Vagina (tissue), 2 donors: ENCODE measurements around the gene NUP98. TPM values are rescaled to one million over a fixed set of nuclear protein-coding genes. Genes with fewer than 3 reads are reported as not detected.

ENCODE experiments used
- DNase-seq, 2 donors: peaks; one replicate each; pipeline ENCODE4 v3.0.0-alpha.2; 2017; ENCODE audit errors: extremely low spot score in 2 of 2
- H3K27ac ChIP-seq: fragments of 200-600 bp; sonication (generic); one replicate; pipeline ENCODE4 v1.5.1; 2019
- H3K27me3 ChIP-seq: fragments of 200-600 bp; sonication (generic); one replicate; pipeline ENCODE4 v1.5.1; 2019
- H3K36me3 ChIP-seq, 2 donors: fragments of 200-600 bp; sonication (generic); one replicate each; pipeline ENCODE4 v1.5.1; 2017 to 2019
- H3K4me1 ChIP-seq: fragments of 200-600 bp; sonication (generic); one replicate; pipeline ENCODE4 v1.5.1; 2019
- H3K4me3 ChIP-seq, 2 donors: fragments of 200-600 bp; sonication (generic); 1 replicate in 1 of 2; 2 replicates in 1 of 2; pipeline ENCODE4 v1.5.1; 2016 to 2019
- H3K9me3 ChIP-seq: fragments of 200-600 bp; sonication (generic); one replicate; pipeline ENCODE4 v1.5.1; 2019
- POLR2A ChIP-seq, 2 donors: fragments of 450-650 bp; IDR thresholded peaks; one replicate each; pipeline ENCODE4 v1.6.1; 2017; ENCODE audit warnings: antibody characterized with exemption in 2 of 2, mild to moderate bottlenecking in 2 of 2, moderate library complexity in 2 of 2
- POLR2AphosphoS5 ChIP-seq, 2 donors: sonication (generic); formaldehyde crosslinking; IDR thresholded peaks; one replicate each; pipeline ENCODE4 v1.9.0; 2017; ENCODE audit warnings: antibody characterized with exemption in 2 of 2, mild to moderate bottlenecking in 2 of 2, low read depth in 1 of 2; ENCODE audit not compliant: insufficient read depth in 1 of 2
- intact Hi-C: fragments of 100-400 bp; cut with DNase I; formaldehyde crosslinking; loops from one replicate; pipeline ENCODE4 v1.15.1; 2023
- total RNA-seq: library from RNA; depleted of rRNA; stranded (reverse); fragments of >200 nt; gene quantifications from one replicate; pipeline ENCODE4 v1.2.3, GENCODE V29; 2016
- TF ChIP-seq, protein P1 (sequence below), 3 experiments: fragments of 450-650 bp in 2 of 3; fragments of 200-600 bp in 1 of 3; sonication (generic) in 1 of 3; IDR thresholded peaks; one replicate each; pipeline ENCODE4 v1.5.1; 2017 to 2019; ENCODE audit warnings: antibody characterized with exemption in 3 of 3, mild to moderate bottlenecking in 2 of 3, moderate library complexity in 2 of 3

Gene NUP98
- total RNA-seq, 1 donor from 2014 or later, result 110 TPM

- DNase-seq, result no peak
- intact Hi-C loops, result no loop called here
- no peaks in the 10 kb centered on the region for H3K27me3 ChIP-seq
- H3K4me3 ChIP-seq, result no peak overlapping the region
- peaks cover 3 to 84% of the 10 kb centered on the region in 2 donors for H3K36me3 ChIP-seq
- TF ChIP-seq POLR2A (IDR thresholded peaks at IDR 0.05) (no peak), POLR2AphosphoS5 (IDR thresholded peaks at IDR 0.05; ENCODE audit: insufficient read depth in 1 of 2, low read depth in 1 of 2) (no peak)
- TF ChIP-seq, protein P1, sequence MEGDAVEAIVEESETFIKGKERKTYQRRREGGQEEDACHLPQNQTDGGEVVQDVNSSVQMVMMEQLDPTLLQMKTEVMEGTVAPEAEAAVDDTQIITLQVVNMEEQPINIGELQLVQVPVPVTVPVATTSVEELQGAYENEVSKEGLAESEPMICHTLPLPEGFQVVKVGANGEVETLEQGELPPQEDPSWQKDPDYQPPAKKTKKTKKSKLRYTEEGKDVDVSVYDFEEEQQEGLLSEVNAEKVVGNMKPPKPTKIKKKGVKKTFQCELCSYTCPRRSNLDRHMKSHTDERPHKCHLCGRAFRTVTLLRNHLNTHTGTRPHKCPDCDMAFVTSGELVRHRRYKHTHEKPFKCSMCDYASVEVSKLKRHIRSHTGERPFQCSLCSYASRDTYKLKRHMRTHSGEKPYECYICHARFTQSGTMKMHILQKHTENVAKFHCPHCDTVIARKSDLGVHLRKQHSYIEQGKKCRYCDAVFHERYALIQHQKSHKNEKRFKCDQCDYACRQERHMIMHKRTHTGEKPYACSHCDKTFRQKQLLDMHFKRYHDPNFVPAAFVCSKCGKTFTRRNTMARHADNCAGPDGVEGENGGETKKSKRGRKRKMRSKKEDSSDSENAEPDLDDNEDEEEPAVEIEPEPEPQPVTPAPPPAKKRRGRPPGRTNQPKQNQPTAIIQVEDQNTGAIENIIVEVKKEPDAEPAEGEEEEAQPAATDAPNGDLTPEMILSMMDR (IDR thresholded peaks at IDR 0.05), result no peak
- no peaks in the 10 kb centered on the region for H3K4me1 ChIP-seq
- no peak overlapping the region for H3K27ac ChIP-seq
- H3K9me3 ChIP-seq, result no peaks in the 10 kb centered on the region
Observed at GRCh38 chr11:3764266-3764665, 33.1 kb downstream of the NUP98 start.

DNA sequence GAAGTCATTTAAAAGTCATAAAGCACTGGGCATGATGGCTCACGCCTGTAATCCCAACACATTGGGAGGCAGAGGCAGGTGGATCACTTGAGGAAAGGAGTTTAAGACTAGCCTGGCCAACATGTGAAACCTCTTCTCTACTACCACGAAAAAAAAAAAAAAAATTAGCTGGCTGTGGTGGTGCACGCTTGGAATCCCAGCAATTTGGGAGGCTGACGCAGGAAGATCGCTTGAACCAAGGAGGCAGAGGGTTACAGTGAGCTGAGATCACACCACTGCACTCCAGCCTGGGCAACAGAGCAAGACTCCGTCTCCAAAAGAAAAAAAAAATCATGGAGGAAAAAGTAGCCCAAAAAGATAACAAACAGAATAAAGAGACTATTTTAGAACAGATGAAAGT lies 42.2 kb downstream of the NUP98 start:
- H3K4me3 ChIP-seq, result no peak overlapping the region
- no peak for DNase-seq
- H3K4me1 ChIP-seq, result no peaks in the 10 kb centered on the region
- no peaks in the 10 kb centered on the region for H3K27me3 ChIP-seq
- H3K36me3 ChIP-seq, result peaks cover 0 to 57% of the 10 kb centered on the region in 2 donors
- intact Hi-C loops, result no loop called here
- H3K9me3 ChIP-seq, result no peaks in the 10 kb centered on the region
- TF ChIP-seq, protein P1 (IDR thresholded peaks at IDR 0.05), result no peak
- TF ChIP-seq POLR2A (IDR thresholded peaks at IDR 0.05), result no peak
- no peak for TF ChIP-seq POLR2AphosphoS5 (IDR thresholded peaks at IDR 0.05; ENCODE audit: insufficient read depth in 1 of 2, low read depth in 1 of 2)
- H3K27ac ChIP-seq, result no peak overlapping the region

- H3K27ac ChIP-seq, result no peak overlapping the region
Observed at GRCh38 chr11:3753110-3753509, 44.2 kb downstream of the NUP98 start.

GRCh38 chr11:3747704-3748103 lies 49.6 kb downstream of the NUP98 start:
- DNase-seq, result no peak
- Histone ChIP-seq H3K36me3 (peaks cover 0 to 63% of the 10 kb centered on the region in 2 donors), H3K27ac (no peak overlapping the region), H3K4me3 (no peak overlapping the region), H3K4me1 (peaks cover 6% of the 10 kb centered on the region), H3K27me3 (no peaks in the 10 kb centered on the region), H3K9me3 (no peaks in the 10 kb centered on the region)
- TF ChIP-seq, protein P1 (IDR thresholded peaks at IDR 0.05), result no peak
- TF ChIP-seq POLR2A (IDR thresholded peaks at IDR 0.05), result no peak
- TF ChIP-seq POLR2AphosphoS5 (IDR thresholded peaks at IDR 0.05; ENCODE audit: insufficient read depth in 1 of 2, low read depth in 1 of 2), result no peak
- intact Hi-C loops, result no loop called here

More at GRCh38 chr11:3753110-3753509, 44.2 kb downstream of the NUP98 start:
- peaks cover 0 to 54% of the 10 kb centered on the region in 2 donors for H3K36me3 ChIP-seq
- TF ChIP-seq, protein P1 (IDR thresholded peaks at IDR 0.05), result no peak
- TF ChIP-seq POLR2A (IDR thresholded peaks at IDR 0.05) (no peak), POLR2AphosphoS5 (IDR thresholded peaks at IDR 0.05; ENCODE audit: insufficient read depth in 1 of 2, low read depth in 1 of 2) (no peak)
- no peak for DNase-seq
- no peak overlapping the region for H3K4me3 ChIP-seq
- H3K9me3 ChIP-seq, result no peaks in the 10 kb centered on the region
- H3K4me1 ChIP-seq, result no peaks in the 10 kb centered on the region
- intact Hi-C loops, result no loop called here
- no peaks in the 10 kb centered on the region for H3K27me3 ChIP-seq

- H3K27me3 ChIP-seq, result no peaks in the 10 kb centered on the region
- no peak for DNase-seq
- TF ChIP-seq, protein P1 (IDR thresholded peaks at IDR 0.05), result no peak
- TF ChIP-seq POLR2A (IDR thresholded peaks at IDR 0.05), result no peak
- TF ChIP-seq POLR2AphosphoS5 (IDR thresholded peaks at IDR 0.05; ENCODE audit: insufficient read depth in 1 of 2, low read depth in 1 of 2), result peak in 1 of 2 donors; percentile 53
- H3K9me3 ChIP-seq, result no peaks in the 10 kb centered on the region
- no peak overlapping the region for H3K4me3 ChIP-seq
- no peak overlapping the region for H3K27ac ChIP-seq
- peaks cover 0 to 57% of the 10 kb centered on the region in 2 donors for H3K36me3 ChIP-seq
- peaks cover 6% of the 10 kb centered on the region for H3K4me1 ChIP-seq
- intact Hi-C loops, result no loop called here
Observed at GRCh38 chr11:3745161-3745560, 52.2 kb downstream of the NUP98 start.
